Retinal pigment epithelial cell (primary cell): ENCODE data around the gene MT1B.
A peak's percentile ranks its signal among the peaks of the same experiment; 100 is the strongest.
"Not testable (repeated sequence)": the region's sequence is repeated elsewhere in the genome, so short reads cannot be mapped to it uniquely, and the experiment has no call there.

Source experiments
- DNase-seq: peaks from one replicate; pipeline ENCODE4 v3.0.0-alpha.2; 2010; ENCODE audit warnings: low read depth
- H3K4me3 ChIP-seq: 2 replicates; pipeline ENCODE4 v1.5.1; 2011; ENCODE audit warnings: mild to moderate bottlenecking, low read length, control low read depth, moderate library complexity
- CTCF ChIP-seq: conservative IDR thresholded peaks from 2 replicates; pipeline ENCODE4 v1.5.1; 2011; ENCODE audit warnings: low read depth, low read length, control low read depth, inconsistent platforms

The MT1B gene

DNA sequence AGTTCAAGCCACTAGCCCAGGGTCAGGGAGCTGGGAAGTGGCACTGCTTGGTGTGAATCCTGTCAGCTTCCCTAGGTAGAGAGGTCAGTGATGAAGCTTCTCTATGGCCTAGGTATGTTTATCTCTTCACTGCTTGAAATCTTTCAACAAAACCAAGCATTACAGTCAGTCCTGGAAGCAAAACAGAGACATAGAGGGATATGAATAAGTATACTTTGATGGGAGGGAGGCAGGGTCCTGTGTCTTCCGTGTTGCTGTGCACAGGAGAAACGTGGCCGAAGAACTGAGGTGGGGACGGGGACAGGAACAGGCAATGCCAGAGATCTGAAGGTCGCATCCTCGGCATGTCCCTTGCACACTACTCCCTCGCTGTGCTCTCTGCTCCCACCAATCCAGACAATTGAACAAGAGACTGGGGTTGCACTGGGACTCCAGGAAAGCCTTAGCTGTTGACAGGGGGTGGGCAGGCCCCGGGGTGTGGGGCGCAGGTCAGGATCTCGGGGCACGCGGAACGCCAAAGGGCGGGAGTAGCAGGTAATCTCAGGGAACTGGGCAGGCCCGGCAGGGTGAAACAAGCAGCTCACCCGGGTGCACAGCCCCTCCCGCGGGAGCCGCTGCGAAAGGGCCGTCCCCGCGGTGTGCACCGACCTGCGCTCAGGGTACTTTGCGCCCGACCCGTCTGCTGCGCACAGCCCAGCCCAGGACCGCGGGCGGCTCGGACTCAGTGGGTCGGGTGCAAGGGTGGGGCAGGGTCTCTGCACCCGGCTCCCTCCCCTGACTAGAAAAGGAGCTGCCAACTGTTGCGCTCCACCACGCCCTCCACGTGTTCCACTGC, 17.5 kb downstream of the MT1B start, which contains the start of gene MT1H:
TSS of gene MT1H (plus strand) at position 810 of the 835 bp plus-strand sequence. CDS start 71 bp downstream, outside the sequence.
- DNase-seq: no peak
- no peak for TF ChIP-seq CTCF

DNA sequence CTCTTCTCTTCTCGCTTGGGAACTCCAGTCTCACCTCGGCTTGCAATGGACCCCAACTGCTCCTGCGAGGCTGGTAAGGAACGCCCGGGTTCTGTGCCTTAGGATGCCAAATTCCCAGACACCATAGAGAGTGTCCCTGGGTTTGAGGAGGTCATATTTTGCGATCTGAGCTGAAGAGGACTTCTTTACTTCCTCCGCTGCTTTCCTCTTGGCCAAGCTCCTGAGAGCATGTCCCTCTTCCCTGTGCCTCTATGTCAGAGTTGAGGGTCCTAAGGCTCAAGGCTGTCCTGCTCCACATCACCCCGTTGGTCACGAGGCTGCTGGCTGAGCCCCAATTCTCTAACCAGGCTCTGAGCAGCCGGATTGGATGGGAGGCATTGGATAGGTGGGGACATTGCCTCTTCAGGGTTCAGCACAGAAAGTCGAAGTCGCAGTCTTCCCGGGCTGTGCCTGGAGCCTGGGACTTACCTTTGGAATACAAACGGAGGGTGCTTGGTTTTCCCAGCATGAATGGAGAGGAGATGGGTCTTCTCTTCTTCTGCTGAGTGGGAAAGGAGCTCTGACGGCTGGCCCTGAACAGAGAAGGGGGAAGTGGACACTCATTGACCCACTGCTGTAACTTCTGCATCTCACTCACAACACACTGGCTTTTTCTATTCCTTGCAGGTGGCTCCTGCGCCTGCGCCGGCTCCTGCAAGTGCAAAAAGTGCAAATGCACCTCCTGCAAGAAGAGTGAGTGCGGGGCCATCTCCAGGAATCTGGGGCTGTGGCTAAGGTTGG, 18.3 kb downstream of the MT1B start:
- no peak for TF ChIP-seq CTCF
- H3K4me3 ChIP-seq: no peak overlapping the region
- no peak for DNase-seq

More for the DNA sequence above, 17.5 kb downstream of the MT1B start, which contains the start of gene MT1H:
- H3K4me3 ChIP-seq: no peak within 1 kb of the TSS

DNA sequence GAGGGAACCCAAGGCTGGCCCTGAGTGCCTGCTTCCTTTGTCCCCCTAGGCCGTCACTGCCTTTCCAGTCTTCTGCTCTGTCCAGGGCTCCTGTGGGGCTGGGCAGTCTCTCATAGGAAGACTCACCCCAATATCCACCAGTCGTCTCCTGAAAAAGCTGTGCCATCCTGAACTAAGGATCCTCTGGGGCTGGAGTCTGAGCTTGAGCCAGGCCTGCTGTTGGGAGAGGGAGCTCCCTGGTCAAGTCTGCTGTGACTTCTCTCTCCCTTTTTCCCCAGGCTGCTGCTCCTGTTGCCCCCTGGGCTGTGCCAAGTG, 18.9 kb downstream of the MT1B start:
- DNase-seq: no peak
- TF ChIP-seq CTCF: no peak
- no peak overlapping the region for H3K4me3 ChIP-seq

- DNase-seq, H3K4me3 ChIP-seq: not testable (repeated sequence)
Observed at GRCh38 chr16:56671691-56672090, 20.0 kb downstream of the MT1B start.

- not testable (repeated sequence) for H3K4me3 ChIP-seq, DNase-seq
Observed at GRCh38 chr16:56672171-56672570, 20.5 kb downstream of the MT1B start.

DNA sequence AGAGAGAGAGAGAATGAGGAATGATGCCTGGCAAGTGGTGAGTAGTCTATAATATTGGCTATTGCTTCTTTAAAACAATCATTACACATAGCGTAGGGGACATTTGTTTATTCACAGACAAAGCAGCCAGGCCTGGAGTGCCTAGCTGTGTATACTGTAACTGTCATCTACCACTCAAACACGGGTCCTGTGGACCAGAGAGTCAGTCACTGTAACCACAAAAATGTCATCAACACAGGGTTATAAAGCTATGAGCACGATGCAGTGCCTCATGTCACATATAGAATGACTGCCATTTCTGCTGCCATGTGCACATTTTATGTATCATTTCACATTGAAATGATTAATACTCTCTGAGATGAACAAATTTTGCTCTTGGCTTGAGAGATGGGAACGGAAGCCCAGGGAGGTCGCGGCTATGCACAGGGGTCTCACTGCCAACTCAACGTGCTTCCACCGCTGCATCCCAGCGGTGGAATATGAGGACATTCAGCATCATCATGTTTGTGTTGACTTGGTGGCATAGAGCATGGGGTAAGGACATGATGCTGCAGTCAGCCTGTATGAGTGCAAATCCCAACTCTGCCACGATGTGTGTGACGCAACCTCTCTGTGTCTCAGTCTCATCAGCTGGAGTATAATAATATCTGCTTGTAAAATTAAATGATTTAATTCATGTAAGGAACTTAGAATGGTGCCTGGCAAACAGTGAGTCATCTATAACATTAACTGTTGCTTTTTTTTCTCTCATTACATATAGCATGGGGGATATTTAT, 21.3 kb downstream of the MT1B start:
- H3K4me3 ChIP-seq: no peak overlapping the region
- TF ChIP-seq CTCF: no peak
- no peak for DNase-seq

DNA sequence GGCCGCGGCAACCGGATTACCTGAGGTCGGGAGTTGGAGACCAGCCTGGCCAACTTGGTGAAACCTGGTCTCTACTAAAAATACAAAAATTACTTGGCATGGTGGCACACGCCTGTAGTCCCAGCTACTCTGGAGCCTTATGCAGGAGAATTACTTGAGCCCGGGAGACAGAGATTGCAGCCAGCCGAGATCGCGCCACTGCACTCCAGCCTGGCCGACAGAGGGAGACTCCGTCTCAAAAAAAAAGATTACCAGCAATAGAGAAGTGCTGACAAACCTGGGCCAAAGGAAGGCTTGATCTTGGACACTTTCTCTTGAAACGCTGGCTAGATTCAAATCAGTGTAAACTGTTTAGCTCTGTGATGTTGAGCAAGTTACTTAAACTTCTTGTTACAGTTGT, 22.2 kb downstream of the MT1B start:
- peak; percentile 72 for TF ChIP-seq CTCF
- no peak for DNase-seq
- H3K4me3 ChIP-seq: no peak overlapping the region

GRCh38 chr16:56674570-56674969, 22.9 kb downstream of the MT1B start:
- not testable (repeated sequence) for DNase-seq, H3K4me3 ChIP-seq
